Nephron (organoid): ENCODE data around the gene TSBP1.
"Not testable (repeated sequence)": the region's sequence is repeated elsewhere in the genome, so short reads cannot be mapped to it uniquely, and the experiment has no call there.

Experiments
- H3K27ac Mint-ChIP-seq, 3 experiments: 2 replicates each; pipeline ENCODE4 v1.8.0; 2020; ENCODE audit warnings: mixed read lengths in 3 of 3, mild to moderate bottlenecking in 2 of 3, moderate library complexity in 1 of 3
- H3K27me3 Mint-ChIP-seq: 2 replicates; pipeline ENCODE4 v1.8.0; 2021; ENCODE audit warnings: low read depth, mild to moderate bottlenecking, moderate library complexity, mixed read lengths
- H3K36me3 Mint-ChIP-seq: 2 replicates; pipeline ENCODE4 v1.8.0; 2020; ENCODE audit warnings: low read depth, mixed read lengths
- H3K4me1 Mint-ChIP-seq: 2 replicates; pipeline ENCODE4 v1.8.0; 2020; ENCODE audit warnings: mixed read lengths
- H3K4me3 Mint-ChIP-seq, 3 experiments: 2 replicates each; pipeline ENCODE4 v1.8.0; 2020; ENCODE audit warnings: mild to moderate bottlenecking in 3 of 3, mixed read lengths in 3 of 3, moderate library complexity in 2 of 3
- H3K9me3 Mint-ChIP-seq: 2 replicates; pipeline ENCODE4 v1.8.0; 2020; ENCODE audit warnings: mixed read lengths
- TF ChIP-seq, protein P1 (sequence below), 3 experiments: fragments of 200-600 bp; sonication (generic); IDR thresholded peaks; one replicate each; pipeline ENCODE4 v1.5.0; 2021; ENCODE audit warnings: antibody characterized with exemption in 3 of 3; ENCODE audit not compliant: unreplicated experiment in 3 of 3

The TSBP1 gene

DNA sequence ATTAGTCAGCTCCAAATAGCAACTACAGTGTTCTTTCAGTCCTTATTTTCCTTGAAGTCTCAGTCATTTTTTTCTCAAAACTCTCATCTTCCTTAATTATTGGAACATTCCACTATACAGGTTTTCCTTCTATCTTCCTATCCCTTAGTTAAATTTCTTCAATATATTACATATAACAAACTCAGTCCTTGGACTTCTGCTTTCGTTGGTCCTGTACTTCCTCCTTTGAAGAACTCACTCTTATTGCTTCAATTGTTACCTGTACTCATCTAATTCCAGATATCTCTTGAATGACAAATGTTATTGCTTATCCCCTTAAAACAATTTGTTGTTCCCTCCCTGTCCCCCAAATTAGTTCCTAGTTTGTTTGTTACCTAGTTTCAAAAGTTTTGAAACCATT lies 80.2 kb downstream of the TSBP1 start:
- H3K4me1 Mint-ChIP-seq, result no peaks in the 10 kb centered on the region
- H3K4me3 Mint-ChIP-seq, result no peak overlapping the region
- H3K9me3 Mint-ChIP-seq, result peaks cover 3% of the 10 kb centered on the region
- TF ChIP-seq, protein P1, sequence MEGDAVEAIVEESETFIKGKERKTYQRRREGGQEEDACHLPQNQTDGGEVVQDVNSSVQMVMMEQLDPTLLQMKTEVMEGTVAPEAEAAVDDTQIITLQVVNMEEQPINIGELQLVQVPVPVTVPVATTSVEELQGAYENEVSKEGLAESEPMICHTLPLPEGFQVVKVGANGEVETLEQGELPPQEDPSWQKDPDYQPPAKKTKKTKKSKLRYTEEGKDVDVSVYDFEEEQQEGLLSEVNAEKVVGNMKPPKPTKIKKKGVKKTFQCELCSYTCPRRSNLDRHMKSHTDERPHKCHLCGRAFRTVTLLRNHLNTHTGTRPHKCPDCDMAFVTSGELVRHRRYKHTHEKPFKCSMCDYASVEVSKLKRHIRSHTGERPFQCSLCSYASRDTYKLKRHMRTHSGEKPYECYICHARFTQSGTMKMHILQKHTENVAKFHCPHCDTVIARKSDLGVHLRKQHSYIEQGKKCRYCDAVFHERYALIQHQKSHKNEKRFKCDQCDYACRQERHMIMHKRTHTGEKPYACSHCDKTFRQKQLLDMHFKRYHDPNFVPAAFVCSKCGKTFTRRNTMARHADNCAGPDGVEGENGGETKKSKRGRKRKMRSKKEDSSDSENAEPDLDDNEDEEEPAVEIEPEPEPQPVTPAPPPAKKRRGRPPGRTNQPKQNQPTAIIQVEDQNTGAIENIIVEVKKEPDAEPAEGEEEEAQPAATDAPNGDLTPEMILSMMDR (IDR thresholded peaks at IDR 0.05; ENCODE audit: unreplicated experiment in 3 of 3), result no peak
- H3K27me3 Mint-ChIP-seq, result no peaks in the 10 kb centered on the region
- H3K27ac Mint-ChIP-seq, result no peak overlapping the region
- H3K36me3 Mint-ChIP-seq, result no peaks in the 10 kb centered on the region

DNA sequence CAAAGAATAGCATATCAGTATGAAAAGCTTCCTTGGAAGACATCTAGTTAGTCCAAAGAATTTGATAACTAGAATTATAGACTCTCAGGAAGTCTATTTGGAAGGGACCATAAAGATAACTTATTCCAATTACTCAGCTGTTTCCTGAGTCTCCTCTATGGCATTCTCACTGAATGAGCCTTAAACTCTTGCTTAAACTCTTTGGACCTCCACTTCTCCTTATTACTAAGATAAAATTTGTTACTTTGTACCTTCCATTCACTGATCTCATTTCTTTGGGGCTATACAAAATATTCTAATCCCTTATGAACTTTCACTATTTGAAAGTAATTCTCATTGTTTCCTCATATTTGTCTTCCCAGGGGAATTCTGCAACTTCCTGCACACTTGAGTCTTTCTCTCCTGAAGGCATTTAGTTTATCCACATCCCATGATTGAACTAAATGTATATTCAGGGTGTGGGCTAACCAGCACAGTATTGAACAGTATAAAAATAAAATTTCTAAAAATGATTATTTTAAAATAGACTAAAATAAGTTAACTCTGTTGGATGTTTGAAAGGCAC lies 80.7 kb downstream of the TSBP1 start:
- H3K9me3 Mint-ChIP-seq, result peaks cover 4% of the 10 kb centered on the region
- no peaks in the 10 kb centered on the region for H3K27me3 Mint-ChIP-seq
- H3K4me1 Mint-ChIP-seq, result no peaks in the 10 kb centered on the region
- TF ChIP-seq, protein P1 (IDR thresholded peaks at IDR 0.05; ENCODE audit: unreplicated experiment in 3 of 3), result no peak
- H3K36me3 Mint-ChIP-seq, result no peaks in the 10 kb centered on the region
- H3K4me3 Mint-ChIP-seq, result no peak overlapping the region
- H3K27ac Mint-ChIP-seq, result no peak overlapping the region

DNA sequence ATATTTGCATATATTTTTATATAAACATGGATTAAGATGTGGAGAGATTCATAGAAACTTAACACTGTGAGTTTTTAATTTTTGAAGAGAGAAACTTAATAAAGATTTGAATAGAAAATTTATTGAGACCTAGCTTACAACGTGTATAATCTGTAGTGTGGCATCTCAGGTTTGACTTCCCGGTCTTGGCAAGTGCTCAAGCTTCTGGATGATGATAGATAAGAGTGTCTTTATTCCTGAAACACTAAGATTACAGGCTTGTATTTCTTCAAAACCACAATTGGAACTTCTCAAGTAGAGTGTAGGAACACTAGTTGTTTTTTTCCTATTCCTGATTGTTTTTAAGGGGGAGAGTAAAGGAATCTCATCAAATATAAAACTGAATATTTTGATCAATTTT lies 83.3 kb downstream of the TSBP1 start:
- H3K36me3 Mint-ChIP-seq, result no peaks in the 10 kb centered on the region
- H3K4me3 Mint-ChIP-seq, result no peak overlapping the region
- TF ChIP-seq, protein P1 (IDR thresholded peaks at IDR 0.05; ENCODE audit: unreplicated experiment in 3 of 3), result no peak
- no peaks in the 10 kb centered on the region for H3K27me3 Mint-ChIP-seq
- H3K9me3 Mint-ChIP-seq, result peaks cover 16% of the 10 kb centered on the region
- no peaks in the 10 kb centered on the region for H3K4me1 Mint-ChIP-seq
- H3K27ac Mint-ChIP-seq, result no peak overlapping the region

DNA sequence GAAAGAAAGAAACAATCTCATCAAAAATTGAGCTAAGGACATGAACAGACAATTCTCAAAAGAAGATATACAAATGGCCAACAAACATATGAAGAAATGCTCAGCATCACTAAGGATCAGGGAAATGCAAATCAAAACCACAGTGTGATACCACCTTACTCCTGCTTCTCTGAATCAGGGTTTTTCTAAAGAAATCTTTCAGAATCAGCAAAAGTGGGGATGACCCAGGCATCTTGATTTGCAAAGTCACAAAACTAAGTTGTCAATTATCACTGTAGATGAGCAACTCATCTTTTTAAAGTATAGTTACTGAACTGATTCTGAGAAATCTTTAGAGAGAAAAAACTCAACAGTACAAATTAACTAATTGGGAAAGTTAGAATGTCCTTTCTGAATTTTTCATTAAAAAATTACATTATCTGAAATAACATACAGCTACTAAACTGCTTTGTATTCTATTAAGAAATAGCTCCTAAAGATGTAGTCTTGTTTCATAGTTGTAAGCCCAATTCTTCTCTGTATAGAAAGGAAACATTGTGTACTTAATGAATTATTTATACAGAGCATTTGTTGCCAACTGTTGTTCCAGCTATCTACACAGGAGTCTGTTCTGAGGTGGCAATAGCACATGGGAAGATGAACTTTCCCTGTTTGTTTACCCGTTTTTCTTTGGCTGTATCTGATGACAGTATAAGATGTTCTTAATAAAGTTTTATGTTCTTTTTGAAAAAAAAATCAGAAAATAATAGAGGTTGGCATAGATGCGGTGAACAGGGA lies 97.7 kb downstream of the TSBP1 start:
- peaks cover 44% of the 10 kb centered on the region for H3K36me3 Mint-ChIP-seq
- H3K27me3 Mint-ChIP-seq, H3K27ac Mint-ChIP-seq, H3K4me1 Mint-ChIP-seq, H3K4me3 Mint-ChIP-seq: not testable (repeated sequence)
- H3K9me3 Mint-ChIP-seq, result peaks cover 60% of the 10 kb centered on the region

DNA sequence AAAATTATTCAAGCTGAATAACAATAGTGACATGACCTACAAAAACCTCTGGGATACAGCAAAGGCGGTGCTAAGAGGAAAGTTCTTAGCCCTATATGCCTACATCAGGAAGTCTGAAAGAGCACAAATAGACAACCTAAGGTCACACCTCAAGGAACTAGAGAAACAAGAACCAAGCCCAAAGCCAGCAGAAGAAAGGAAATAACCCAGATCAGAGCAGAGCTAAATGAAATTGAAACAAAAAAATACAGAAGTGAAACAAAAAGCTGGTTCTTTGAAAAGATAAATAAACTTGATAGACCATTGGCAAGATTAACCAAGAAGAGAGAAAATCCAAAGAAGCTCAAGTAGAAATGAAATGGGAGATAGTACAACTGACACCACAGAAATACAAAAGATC lies 100.3 kb downstream of the TSBP1 start:
- H3K4me3 Mint-ChIP-seq, result no peak overlapping the region
- H3K27ac Mint-ChIP-seq, result no peak overlapping the region
- no peaks in the 10 kb centered on the region for H3K4me1 Mint-ChIP-seq
- H3K27me3 Mint-ChIP-seq, result no peaks in the 10 kb centered on the region
- H3K9me3 Mint-ChIP-seq, result peaks cover 45% of the 10 kb centered on the region
- peaks cover 42% of the 10 kb centered on the region for H3K36me3 Mint-ChIP-seq
- TF ChIP-seq, protein P1 (IDR thresholded peaks at IDR 0.05; ENCODE audit: unreplicated experiment in 3 of 3), result no peak

DNA sequence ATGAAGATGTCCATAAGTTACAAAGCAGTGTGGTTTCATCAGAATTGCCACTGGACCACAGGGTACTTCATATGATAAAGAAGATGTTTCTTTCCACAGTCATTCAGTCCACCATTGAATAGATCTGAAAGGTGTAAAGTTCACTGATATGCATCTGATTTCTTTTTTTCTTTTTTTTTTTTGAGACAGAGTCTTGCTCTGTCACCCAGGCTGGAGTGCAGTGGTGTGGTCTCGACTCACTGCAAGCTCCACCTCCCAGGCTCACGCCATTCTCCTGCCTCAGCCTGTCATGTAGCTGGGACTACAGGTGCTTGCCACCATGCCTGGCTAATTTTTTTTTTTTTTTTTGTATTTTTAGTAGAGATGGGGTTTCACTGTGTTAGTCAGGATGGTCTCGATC lies 103.2 kb downstream of the TSBP1 start:
- not testable (repeated sequence) for H3K27ac Mint-ChIP-seq, H3K4me1 Mint-ChIP-seq, H3K4me3 Mint-ChIP-seq, H3K27me3 Mint-ChIP-seq
- Mint-ChIP-seq H3K9me3 (peaks cover 40% of the 10 kb centered on the region), H3K36me3 (peaks cover 55% of the 10 kb centered on the region)

DNA sequence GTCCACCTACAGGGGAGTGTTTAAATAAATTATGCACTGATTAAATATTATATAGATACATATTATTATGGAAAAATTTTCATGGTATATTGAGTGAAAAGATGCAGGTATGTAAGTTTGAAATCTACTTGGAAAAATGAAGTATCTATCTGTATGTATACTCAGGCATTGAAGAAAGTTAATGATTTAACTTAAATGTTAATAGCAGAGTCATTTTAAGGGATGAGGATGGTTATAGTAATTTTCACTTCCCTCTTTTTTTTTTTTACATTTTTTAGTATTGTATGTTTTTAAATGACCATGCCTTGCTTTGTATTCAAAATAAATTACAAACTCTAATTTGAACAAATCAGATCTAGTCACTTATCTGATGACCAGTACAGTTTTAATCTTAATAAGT lies 104.7 kb downstream of the TSBP1 start:
- no peaks in the 10 kb centered on the region for H3K4me1 Mint-ChIP-seq
- H3K9me3 Mint-ChIP-seq, result peaks cover 34% of the 10 kb centered on the region
- TF ChIP-seq, protein P1 (IDR thresholded peaks at IDR 0.05; ENCODE audit: unreplicated experiment in 3 of 3), result no peak
- no peaks in the 10 kb centered on the region for H3K27me3 Mint-ChIP-seq
- H3K27ac Mint-ChIP-seq, result no peak overlapping the region
- peaks cover 54% of the 10 kb centered on the region for H3K36me3 Mint-ChIP-seq
- no peak overlapping the region for H3K4me3 Mint-ChIP-seq

DNA sequence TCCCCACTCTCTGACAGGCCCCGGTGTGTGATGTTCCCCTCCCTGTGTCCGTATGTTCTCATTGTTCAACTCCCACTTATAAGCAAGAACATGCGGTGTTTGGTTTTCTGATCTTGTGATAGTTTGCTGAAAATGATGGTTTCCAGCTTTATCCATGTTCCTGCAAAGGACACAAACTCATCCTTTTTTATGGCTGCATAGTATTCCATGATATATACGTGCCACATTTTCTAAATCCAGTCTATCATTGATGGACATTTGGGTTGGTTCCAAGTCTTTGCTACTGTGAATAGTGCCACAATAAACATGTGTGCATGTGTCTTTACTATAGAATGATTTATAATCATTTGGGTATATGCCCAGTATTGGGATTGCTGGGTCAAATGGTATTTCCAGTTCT lies 114.4 kb downstream of the TSBP1 start:
- H3K36me3 Mint-ChIP-seq, result peaks cover 23% of the 10 kb centered on the region
- H3K4me3 Mint-ChIP-seq, result peak overlapping the region; percentile 33 to 68 (median 35)
- H3K9me3 Mint-ChIP-seq, result peaks cover 40% of the 10 kb centered on the region
- not testable (repeated sequence) for H3K4me1 Mint-ChIP-seq, H3K27me3 Mint-ChIP-seq
- peak overlapping the region in 2 of 3 experiments; percentile 44 to 86 for H3K27ac Mint-ChIP-seq
